CD4-positive, alpha-beta T cell treated with Interleukin-6 at 100 ng/mL for 8 hours (primary cell): ENCODE results near the gene ANKFN1.
"Not testable (repeated sequence)": the region's sequence is repeated elsewhere in the genome, so short reads cannot be mapped to it uniquely, and the experiment has no call there.

Experiments used
- DNase-seq: peaks from one replicate; pipeline ENCODE4 v3.0.0-alpha.2; 2020; ENCODE audit warnings: mixed read lengths, low spot score

Gene ANKFN1

GRCh38 chr17:56288786-56289185 is 135.5 kb downstream of the ANKFN1 start:
- not testable (repeated sequence) for DNase-seq

- no peak for DNase-seq
Observed at GRCh38 chr17:56289321-56289720, 136.0 kb downstream of the ANKFN1 start.

- DNase-seq: no peak
Observed at GRCh38 chr17:56290101-56290801, 137.0 kb downstream of the ANKFN1 start.

GRCh38 chr17:56290802-56291118 is 137.5 kb downstream of the ANKFN1 start:
- no peak for DNase-seq

- DNase-seq: no peak
Observed at GRCh38 chr17:56291226-56291805, 138.0 kb downstream of the ANKFN1 start.

- no peak for DNase-seq
Observed at GRCh38 chr17:56292010-56292409, 138.7 kb downstream of the ANKFN1 start.

- no peak for DNase-seq
Observed at GRCh38 chr17:56292578-56292977, 139.3 kb downstream of the ANKFN1 start.

- DNase-seq: peak; percentile 5
Observed at GRCh38 chr17:56297184-56297583, 143.9 kb downstream of the ANKFN1 start.

- no peak for DNase-seq
Observed at GRCh38 chr17:56298846-56299245, 145.6 kb downstream of the ANKFN1 start.

GRCh38 chr17:56300144-56300543 is 146.9 kb downstream of the ANKFN1 start:
- no peak for DNase-seq

- DNase-seq: no peak
Observed at GRCh38 chr17:56305007-56305406, 151.7 kb downstream of the ANKFN1 start.

- DNase-seq: no peak
Observed at GRCh38 chr17:56309897-56310296, 156.6 kb downstream of the ANKFN1 start.

GRCh38 chr17:56310782-56311181 is 157.5 kb downstream of the ANKFN1 start:
- DNase-seq: no peak

- DNase-seq: no peak
Observed at GRCh38 chr17:56313201-56313600, 159.9 kb downstream of the ANKFN1 start.

GRCh38 chr17:56314026-56314425 is 160.8 kb downstream of the ANKFN1 start:
- no peak for DNase-seq

- DNase-seq: no peak
Observed at GRCh38 chr17:56314984-56315602, 161.8 kb downstream of the ANKFN1 start.

- DNase-seq: no peak
Observed at GRCh38 chr17:56316604-56317003, 163.3 kb downstream of the ANKFN1 start.

GRCh38 chr17:56317351-56318208 is 164.3 kb downstream of the ANKFN1 start:
- DNase-seq: no peak

GRCh38 chr17:56319531-56319930 is 166.3 kb downstream of the ANKFN1 start:
- no peak for DNase-seq

GRCh38 chr17:56320443-56320842 is 167.2 kb downstream of the ANKFN1 start:
- no peak for DNase-seq

- DNase-seq: no peak
Observed at GRCh38 chr17:56322991-56323390, 169.7 kb downstream of the ANKFN1 start.

GRCh38 chr17:56324676-56325075 is 171.4 kb downstream of the ANKFN1 start:
- DNase-seq: no peak
